ENCODE results near the gene MOGAT1.

DNA sequence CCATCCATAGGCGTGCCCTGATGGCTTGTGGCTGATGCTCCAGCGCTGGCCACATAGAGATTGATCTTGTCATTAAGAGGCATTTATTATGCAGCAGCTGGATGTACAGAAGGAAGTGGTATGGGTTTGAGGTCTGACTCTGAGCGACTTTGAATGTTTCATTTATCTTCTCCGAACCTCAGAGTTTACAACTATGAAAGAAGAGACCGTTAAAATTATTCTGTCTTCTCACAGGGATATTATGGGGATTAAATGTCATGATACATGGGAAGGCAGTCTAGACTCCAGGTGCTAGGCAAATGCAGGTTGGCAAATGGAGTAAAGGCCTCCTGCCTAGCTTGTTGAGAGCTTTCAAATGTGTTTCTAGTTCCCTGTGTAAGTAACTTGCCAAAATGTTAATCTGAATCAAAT is 30.3 kb downstream of the MOGAT1 start:
- TF ChIP-seq GATA2 (IDR thresholded peaks at IDR 0.05; ENCODE audit: low read depth, low read length), result no peak
- TF ChIP-seq GATA3 (IDR thresholded peaks at IDR 0.05; ENCODE audit: low read depth, low read length), result no peak

Measured in SH-SY5Y (cell line).